H1 (cell line): Measurements from ENCODE around the gene PTPRD.

Source experiments
- ASH2L ChIP-seq: fragments of 200-600, 300-600 bp; sonication (generic); IDR thresholded peaks from one replicate; pipeline ENCODE4 v1.7.1; 2017; ENCODE audit warnings: low read length
- EZH2 ChIP-seq: fragments of 200-600 bp; sonication (generic); IDR thresholded peaks from 2 replicates; pipeline ENCODE4 v1.7.1; 2012; ENCODE audit warnings: low read depth, mild to moderate bottlenecking, moderate library complexity, low read length, inconsistent platforms; ENCODE audit not compliant: severe bottlenecking
- RAD21 ChIP-seq, 2 experiments: IDR thresholded peaks in 1 of 2; conservative IDR thresholded peaks in 1 of 2; 2 replicates each; pipeline ENCODE4 v1.6.1; 2011; ENCODE audit warnings: low read depth in 2 of 2, low read length in 2 of 2, improper control_type of control experiment in 1 of 2, inconsistent platforms in 1 of 2, mild to moderate bottlenecking in 1 of 2, moderate library complexity in 1 of 2
- TCF12 ChIP-seq: IDR thresholded peaks from 2 replicates; pipeline ENCODE4 v1.6.1; 2011; ENCODE audit warnings: low read depth, mild to moderate bottlenecking, low read length
- TF ChIP-seq, protein P1 (sequence below), 3 experiments: IDR thresholded peaks; 1 replicate in 2 of 3; 2 replicates in 1 of 3; pipeline versions ENCODE4 v1.5.1 to v1.6.1; 2011; ENCODE audit warnings: low read length in 3 of 3, mild to moderate bottlenecking in 3 of 3, inconsistent platforms in 2 of 3, low read depth in 1 of 3, moderate library complexity in 1 of 3; ENCODE audit not compliant: insufficient read depth in 1 of 3; ENCODE audit errors: control extremely low read depth in 1 of 3

GRCh38 chr9:10173561-10173960 is 439.2 kb downstream of the PTPRD start:
- TF ChIP-seq TCF12 = no peak
- TF ChIP-seq EZH2 = no peak
- TF ChIP-seq, protein P1, sequence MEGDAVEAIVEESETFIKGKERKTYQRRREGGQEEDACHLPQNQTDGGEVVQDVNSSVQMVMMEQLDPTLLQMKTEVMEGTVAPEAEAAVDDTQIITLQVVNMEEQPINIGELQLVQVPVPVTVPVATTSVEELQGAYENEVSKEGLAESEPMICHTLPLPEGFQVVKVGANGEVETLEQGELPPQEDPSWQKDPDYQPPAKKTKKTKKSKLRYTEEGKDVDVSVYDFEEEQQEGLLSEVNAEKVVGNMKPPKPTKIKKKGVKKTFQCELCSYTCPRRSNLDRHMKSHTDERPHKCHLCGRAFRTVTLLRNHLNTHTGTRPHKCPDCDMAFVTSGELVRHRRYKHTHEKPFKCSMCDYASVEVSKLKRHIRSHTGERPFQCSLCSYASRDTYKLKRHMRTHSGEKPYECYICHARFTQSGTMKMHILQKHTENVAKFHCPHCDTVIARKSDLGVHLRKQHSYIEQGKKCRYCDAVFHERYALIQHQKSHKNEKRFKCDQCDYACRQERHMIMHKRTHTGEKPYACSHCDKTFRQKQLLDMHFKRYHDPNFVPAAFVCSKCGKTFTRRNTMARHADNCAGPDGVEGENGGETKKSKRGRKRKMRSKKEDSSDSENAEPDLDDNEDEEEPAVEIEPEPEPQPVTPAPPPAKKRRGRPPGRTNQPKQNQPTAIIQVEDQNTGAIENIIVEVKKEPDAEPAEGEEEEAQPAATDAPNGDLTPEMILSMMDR (IDR thresholded peaks at IDR 0.05; ENCODE audit: control extremely low read depth in 1 of 3, insufficient read depth in 1 of 3, low read depth in 1 of 3, low read length in 3 of 3) = no peak
- TF ChIP-seq ASH2L = no peak
- TF ChIP-seq RAD21 (IDR thresholded peaks at IDR 0.05 in 1 of 2, conservative IDR thresholded peaks at IDR 0.05 in 1 of 2; ENCODE audit: low read depth in 2 of 2, low read length in 2 of 2) = no peak
